Measurements from ENCODE around the gene RFNG.

Gene RFNG

GRCh38 chr17:82082456-82082855 is 30.8 kb upstream of the RFNG start:
- Histone ChIP-seq H3K36me3 (ENCODE audit: control insufficient read depth, low read length) (peaks cover 92% of the 10 kb centered on the region), H3K4me2 (ENCODE audit: low read length) (no peak overlapping the region), H4K20me1 (ENCODE audit: control insufficient read depth, insufficient read depth, low read depth, low read length) (no peaks in the 10 kb centered on the region; the same call in 1 of the 2 replicates), H3K4me3 (ENCODE audit: low read length) (no peak overlapping the region), H3K9me2 (replicated peaks; ENCODE audit: control insufficient read depth, low read length) (no peaks in the 10 kb centered on the region), H3F3A (ENCODE audit: control insufficient read depth, insufficient read depth) (no peaks in the 10 kb centered on the region), H3K4me1 (ENCODE audit: control insufficient read depth, low read length) (no peaks in the 10 kb centered on the region), H3K9me3 (ENCODE audit: control insufficient read depth, insufficient read depth, low read length) (no peaks in the 10 kb centered on the region), H3K27ac (ENCODE audit: low read depth, low read length) (no peak overlapping the region), H3K79me2 (ENCODE audit: control insufficient read depth, low read length) (no peaks in the 10 kb centered on the region), H3K27me3 (ENCODE audit: control insufficient read depth, low read length) (no peaks in the 10 kb centered on the region)
- TF ChIP-seq CTCF (IDR thresholded peaks at IDR 0.05; ENCODE audit: low read depth, low read length, poor library complexity, severe bottlenecking) (no peak), EZH2phosphoT487 (IDR thresholded peaks at IDR 0.05; ENCODE audit: borderline replicate concordance, low read length) (no peak)

- 0 out of 2 replicates have a peak, but pooled peaks cover 2% of the 10 kb centered on the region for H3F3A ChIP-seq (ENCODE audit: control insufficient read depth, insufficient read depth)
- H3K4me3 ChIP-seq (ENCODE audit: low read length), result no peak overlapping the region
- H3K27me3 ChIP-seq (ENCODE audit: control insufficient read depth, low read length), result no peaks in the 10 kb centered on the region
- H3K9me2 ChIP-seq (replicated peaks; ENCODE audit: control insufficient read depth, low read length), result no peaks in the 10 kb centered on the region
- H3K36me3 ChIP-seq (ENCODE audit: control insufficient read depth, low read length), result peaks cover 88% of the 10 kb centered on the region
- H3K4me2 ChIP-seq (ENCODE audit: low read length), result no peak overlapping the region
- no peaks in the 10 kb centered on the region for H3K9me3 ChIP-seq (ENCODE audit: control insufficient read depth, insufficient read depth, low read length)
- no peaks in the 10 kb centered on the region; the same call in 1 of the 2 replicates for H4K20me1 ChIP-seq (ENCODE audit: control insufficient read depth, insufficient read depth, low read depth, low read length)
- H3K4me1 ChIP-seq (ENCODE audit: control insufficient read depth, low read length), result no peaks in the 10 kb centered on the region; the same call in 1 of the 2 replicates
- no peaks in the 10 kb centered on the region for H3K79me2 ChIP-seq (ENCODE audit: control insufficient read depth, low read length)
- H3K27ac ChIP-seq (ENCODE audit: low read depth, low read length), result no peak overlapping the region
- no peak for TF ChIP-seq EZH2phosphoT487 (IDR thresholded peaks at IDR 0.05; ENCODE audit: borderline replicate concordance, low read length)
- no peak for TF ChIP-seq CTCF (IDR thresholded peaks at IDR 0.05; ENCODE audit: low read depth, low read length, poor library complexity, severe bottlenecking)
Observed at GRCh38 chr17:82081966-82082365, 30.4 kb upstream of the RFNG start.

DNA sequence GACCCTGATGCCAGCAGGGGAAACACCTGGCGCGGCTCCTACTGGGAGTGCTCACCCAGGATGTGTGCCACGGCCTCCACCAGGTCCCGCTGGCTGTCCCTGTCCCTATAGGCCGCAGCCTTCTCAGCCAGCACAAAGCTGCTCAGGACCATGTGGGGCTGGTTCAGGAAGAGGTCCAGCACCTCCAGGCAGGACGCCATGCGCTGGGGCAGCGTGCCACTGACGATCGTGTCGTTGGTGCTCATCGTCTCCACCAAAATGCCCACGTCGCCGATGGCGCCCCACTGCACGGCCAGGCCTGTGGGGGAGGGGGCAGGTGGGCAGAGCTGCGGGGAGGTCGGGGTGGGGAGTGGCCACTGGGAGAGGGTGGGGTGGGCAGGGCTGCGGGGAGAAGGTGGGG is 29.9 kb upstream of the RFNG start:
- Histone ChIP-seq H3K4me3 (ENCODE audit: low read length) (no peak overlapping the region), H4K20me1 (ENCODE audit: control insufficient read depth, insufficient read depth, low read depth, low read length) (no peaks in the 10 kb centered on the region; the same call in 1 of the 2 replicates), H3K27me3 (ENCODE audit: control insufficient read depth, low read length) (no peaks in the 10 kb centered on the region), H3K27ac (ENCODE audit: low read depth, low read length) (no peak overlapping the region), H3K9me3 (ENCODE audit: control insufficient read depth, insufficient read depth, low read length) (no peaks in the 10 kb centered on the region), H3F3A (ENCODE audit: control insufficient read depth, insufficient read depth) (peaks cover 5% of the 10 kb centered on the region), H3K4me1 (ENCODE audit: control insufficient read depth, low read length) (peaks cover 2% of the 10 kb centered on the region), H3K4me2 (ENCODE audit: low read length) (no peak overlapping the region), H3K79me2 (ENCODE audit: control insufficient read depth, low read length) (no peaks in the 10 kb centered on the region), H3K36me3 (ENCODE audit: control insufficient read depth, low read length) (peaks cover 84% of the 10 kb centered on the region), H3K9me2 (replicated peaks; ENCODE audit: control insufficient read depth, low read length) (no peaks in the 10 kb centered on the region)
- no peak for TF ChIP-seq EZH2phosphoT487 (IDR thresholded peaks at IDR 0.05; ENCODE audit: borderline replicate concordance, low read length)
- no peak for TF ChIP-seq CTCF (IDR thresholded peaks at IDR 0.05; ENCODE audit: low read depth, low read length, poor library complexity, severe bottlenecking)
